ENCODE data around the gene CHRD. TPM values are rescaled to one million over a fixed set of nuclear protein-coding genes. Genes with fewer than 3 reads are reported as not detected.
A peak's percentile ranks its signal among the peaks of the same experiment; 100 is the strongest.

The CHRD gene
- total and polyA plus RNA-seq, 9 of the 15 experiments (the other 6 are each of a cell fraction or from before 2014, with no cell fraction given), result 0.11 to 1.3 (median 0.59) TPM; not detected in 3

GRCh38 chr3:184362668-184363546 lies 16.9 kb upstream of the CHRD start (continued):
- TF ChIP-seq, protein P1, sequence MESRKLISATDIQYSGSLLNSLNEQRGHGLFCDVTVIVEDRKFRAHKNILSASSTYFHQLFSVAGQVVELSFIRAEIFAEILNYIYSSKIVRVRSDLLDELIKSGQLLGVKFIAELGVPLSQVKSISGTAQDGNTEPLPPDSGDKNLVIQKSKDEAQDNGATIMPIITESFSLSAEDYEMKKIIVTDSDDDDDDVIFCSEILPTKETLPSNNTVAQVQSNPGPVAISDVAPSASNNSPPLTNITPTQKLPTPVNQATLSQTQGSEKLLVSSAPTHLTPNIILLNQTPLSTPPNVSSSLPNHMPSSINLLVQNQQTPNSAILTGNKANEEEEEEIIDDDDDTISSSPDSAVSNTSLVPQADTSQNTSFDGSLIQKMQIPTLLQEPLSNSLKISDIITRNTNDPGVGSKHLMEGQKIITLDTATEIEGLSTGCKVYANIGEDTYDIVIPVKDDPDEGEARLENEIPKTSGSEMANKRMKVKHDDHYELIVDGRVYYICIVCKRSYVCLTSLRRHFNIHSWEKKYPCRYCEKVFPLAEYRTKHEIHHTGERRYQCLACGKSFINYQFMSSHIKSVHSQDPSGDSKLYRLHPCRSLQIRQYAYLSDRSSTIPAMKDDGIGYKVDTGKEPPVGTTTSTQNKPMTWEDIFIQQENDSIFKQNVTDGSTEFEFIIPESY (CRISPR knock-in tag; IDR thresholded peaks at IDR 0.05), result 0 out of 2 replicates have a peak, but pooled peaks have one; percentile 43
- TF ChIP-seq, protein P2, sequence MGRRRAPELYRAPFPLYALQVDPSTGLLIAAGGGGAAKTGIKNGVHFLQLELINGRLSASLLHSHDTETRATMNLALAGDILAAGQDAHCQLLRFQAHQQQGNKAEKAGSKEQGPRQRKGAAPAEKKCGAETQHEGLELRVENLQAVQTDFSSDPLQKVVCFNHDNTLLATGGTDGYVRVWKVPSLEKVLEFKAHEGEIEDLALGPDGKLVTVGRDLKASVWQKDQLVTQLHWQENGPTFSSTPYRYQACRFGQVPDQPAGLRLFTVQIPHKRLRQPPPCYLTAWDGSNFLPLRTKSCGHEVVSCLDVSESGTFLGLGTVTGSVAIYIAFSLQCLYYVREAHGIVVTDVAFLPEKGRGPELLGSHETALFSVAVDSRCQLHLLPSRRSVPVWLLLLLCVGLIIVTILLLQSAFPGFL (CRISPR knock-in tag; IDR thresholded peaks at IDR 0.05), result no peak
- TF ChIP-seq SRSF7 (optimal IDR thresholded peaks at IDR 0.05; ENCODE audit: low read depth, low read length) (no peak), SIN3A (IDR thresholded peaks at IDR 0.05; ENCODE audit: borderline replicate concordance in 2 of 2, control insufficient read depth in 1 of 2, low read depth in 2 of 2, low read length in 2 of 2) (peak; percentile 61 to 85; a peak in 3 of 4 replicates), ZBED1 (IDR thresholded peaks at IDR 0.05) (no peak), CCAR2 (IDR thresholded peaks at IDR 0.05; ENCODE audit: low read depth, low read length) (no peak), C11orf30 (IDR thresholded peaks at IDR 0.05; ENCODE audit: low read depth) (no peak), RFX5 (IDR thresholded peaks at IDR 0.05; ENCODE audit: low read depth, low read length) (no peak)
- TF ChIP-seq, protein P3, sequence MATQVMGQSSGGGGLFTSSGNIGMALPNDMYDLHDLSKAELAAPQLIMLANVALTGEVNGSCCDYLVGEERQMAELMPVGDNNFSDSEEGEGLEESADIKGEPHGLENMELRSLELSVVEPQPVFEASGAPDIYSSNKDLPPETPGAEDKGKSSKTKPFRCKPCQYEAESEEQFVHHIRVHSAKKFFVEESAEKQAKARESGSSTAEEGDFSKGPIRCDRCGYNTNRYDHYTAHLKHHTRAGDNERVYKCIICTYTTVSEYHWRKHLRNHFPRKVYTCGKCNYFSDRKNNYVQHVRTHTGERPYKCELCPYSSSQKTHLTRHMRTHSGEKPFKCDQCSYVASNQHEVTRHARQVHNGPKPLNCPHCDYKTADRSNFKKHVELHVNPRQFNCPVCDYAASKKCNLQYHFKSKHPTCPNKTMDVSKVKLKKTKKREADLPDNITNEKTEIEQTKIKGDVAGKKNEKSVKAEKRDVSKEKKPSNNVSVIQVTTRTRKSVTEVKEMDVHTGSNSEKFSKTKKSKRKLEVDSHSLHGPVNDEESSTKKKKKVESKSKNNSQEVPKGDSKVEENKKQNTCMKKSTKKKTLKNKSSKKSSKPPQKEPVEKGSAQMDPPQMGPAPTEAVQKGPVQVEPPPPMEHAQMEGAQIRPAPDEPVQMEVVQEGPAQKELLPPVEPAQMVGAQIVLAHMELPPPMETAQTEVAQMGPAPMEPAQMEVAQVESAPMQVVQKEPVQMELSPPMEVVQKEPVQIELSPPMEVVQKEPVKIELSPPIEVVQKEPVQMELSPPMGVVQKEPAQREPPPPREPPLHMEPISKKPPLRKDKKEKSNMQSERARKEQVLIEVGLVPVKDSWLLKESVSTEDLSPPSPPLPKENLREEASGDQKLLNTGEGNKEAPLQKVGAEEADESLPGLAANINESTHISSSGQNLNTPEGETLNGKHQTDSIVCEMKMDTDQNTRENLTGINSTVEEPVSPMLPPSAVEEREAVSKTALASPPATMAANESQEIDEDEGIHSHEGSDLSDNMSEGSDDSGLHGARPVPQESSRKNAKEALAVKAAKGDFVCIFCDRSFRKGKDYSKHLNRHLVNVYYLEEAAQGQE (IDR thresholded peaks at IDR 0.05; ENCODE audit: borderline replicate concordance), result peak; percentile 99
- TF ChIP-seq, protein P3 (CRISPR knock-in tag; IDR thresholded peaks at IDR 0.05; ENCODE audit: low read depth), result 0 out of 2 replicates have a peak, but pooled peaks have one; percentile 50

All from K562 (cell line).